GM21786 (cell line): ENCODE data around the gene TUG1.
A peak's percentile ranks its signal among the peaks of the same experiment; 100 is the strongest.

ENCODE experiments used
- ATAC-seq: cut with Tn5 transposase; IDR thresholded peaks from one replicate; pipeline ENCODE4 v1.9.1; 2021; ENCODE audit not compliant: unreplicated experiment

The TUG1 gene

GRCh38 chr22:30968924-30969531 is at the start of gene TUG1:
Gene TUG1 (plus strand): TSS chr22:30969265.
- ATAC-seq = peak; percentile 87

DNA sequence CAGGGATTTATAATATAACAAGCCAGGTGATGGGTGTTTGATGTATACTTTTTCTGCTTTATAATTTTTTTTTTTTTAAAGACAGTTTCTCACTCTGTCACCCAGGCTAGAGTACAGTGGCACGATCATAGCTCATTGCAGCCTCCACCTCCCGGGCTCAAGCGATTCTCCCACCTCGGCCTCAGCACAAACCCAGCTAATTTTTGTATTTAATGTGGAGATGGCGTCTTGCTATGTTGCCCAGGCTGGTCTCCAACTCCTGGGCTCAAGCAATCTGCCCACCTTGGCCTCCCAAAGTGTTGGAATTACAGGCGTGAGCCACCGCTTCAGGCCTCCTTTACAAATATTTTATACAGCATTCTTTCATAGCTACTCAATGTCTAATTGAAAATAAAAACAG is 49.1 kb upstream of the TUG1 start:
- ATAC-seq = no peak

DNA sequence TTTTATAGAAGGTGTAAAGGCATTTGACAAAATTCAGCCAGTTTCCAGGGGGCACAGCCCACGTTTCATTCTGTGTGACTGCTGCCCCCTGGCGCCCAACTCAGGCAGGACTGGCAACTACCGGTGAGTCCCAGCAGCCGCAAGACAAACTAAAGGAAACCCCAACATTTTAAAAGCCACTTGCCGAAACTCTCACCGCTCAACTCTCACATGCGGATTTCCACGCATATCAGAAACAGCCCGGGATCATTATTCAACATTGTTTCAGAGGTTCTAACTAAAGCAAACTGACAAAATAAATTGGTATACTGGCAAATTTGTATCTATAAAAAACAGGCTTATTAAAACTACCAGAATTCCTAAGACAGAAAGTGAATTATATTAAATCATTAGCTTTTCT is 48.7 kb upstream of the TUG1 start:
- no peak for ATAC-seq

DNA sequence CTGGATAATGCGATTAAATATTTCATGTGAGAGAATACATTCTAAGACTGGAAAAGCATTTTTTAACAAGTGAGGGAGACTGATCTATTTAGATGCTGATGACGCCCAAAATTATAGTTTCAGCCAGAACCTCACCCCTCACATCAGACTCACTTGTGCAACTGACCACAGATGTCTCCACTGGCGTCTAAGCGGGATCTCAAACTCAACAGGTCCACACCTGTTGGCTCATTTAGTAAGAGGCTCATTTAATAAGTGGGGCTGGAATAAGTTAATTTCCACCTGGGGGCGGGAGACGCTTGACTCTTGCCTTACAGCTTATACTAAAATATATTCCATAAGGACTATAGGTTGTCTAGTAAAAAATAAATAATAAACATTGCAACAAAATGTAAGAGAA is 48.0 kb upstream of the TUG1 start:
- ATAC-seq = no peak

DNA sequence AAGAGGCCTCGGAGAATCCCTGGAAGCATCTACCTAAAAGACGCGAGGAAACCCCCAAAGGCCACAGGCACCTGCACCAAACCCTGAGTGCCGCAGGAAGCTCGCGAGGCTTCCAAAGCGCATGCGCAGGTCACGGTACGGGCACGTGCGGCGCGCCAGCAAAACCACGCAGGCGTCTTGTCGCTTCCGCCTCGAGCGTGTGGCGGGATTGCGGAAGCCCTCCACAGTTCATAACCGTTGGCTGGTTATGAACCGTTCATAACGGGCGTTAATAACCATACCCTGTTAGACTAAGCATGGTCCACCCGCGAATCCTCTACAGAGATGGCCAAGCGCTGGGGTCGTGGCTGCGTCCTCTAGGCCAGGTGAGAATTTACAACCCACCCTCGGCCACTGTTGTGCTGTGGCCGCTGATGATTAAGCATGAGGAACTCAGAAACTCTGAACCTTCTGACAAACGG is 46.9 kb upstream of the TUG1 start:
- no peak for ATAC-seq

DNA sequence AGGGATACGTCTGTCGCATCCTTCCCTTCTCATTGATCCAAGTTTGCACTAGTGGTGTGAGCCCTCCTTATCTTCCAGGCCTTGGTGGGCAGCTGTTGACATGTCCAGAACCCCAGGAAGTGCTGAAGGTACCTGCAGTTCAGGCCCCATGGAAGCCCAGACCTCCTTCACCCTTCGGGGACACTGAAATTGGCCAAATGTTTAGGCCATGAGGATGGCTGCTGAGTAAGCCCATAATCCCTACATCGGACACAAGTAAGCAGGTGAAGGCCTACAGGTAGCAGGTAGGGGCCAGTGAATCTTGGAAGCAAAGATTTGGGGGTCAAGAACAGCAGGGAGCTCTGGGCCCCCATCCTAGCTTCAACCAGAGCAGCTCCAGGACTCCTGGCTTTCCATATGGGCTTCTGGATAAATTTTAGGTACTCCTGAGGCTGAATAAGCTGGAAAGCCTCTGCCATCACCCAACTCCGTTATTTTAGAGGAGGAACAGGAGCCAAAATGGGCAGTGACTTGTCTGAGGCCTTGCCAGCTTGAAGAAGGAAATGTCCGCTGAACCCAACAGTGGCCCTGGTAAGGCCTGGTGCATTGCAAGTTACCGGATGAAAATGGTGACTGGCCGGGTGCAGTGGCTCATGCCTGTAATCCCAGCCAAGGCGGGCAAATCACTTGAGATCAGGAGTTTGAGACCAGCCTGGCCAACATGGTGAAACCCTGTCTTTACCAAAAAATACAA is 45.7 kb upstream of the TUG1 start:
- no peak for ATAC-seq

- ATAC-seq = no peak
These were observed 43.4 kb upstream of the TUG1 start for GRCh38 chr22:30925667-30926066.

- no peak for ATAC-seq
These were observed 42.4 kb upstream of the TUG1 start for GRCh38 chr22:30926706-30927105.

DNA sequence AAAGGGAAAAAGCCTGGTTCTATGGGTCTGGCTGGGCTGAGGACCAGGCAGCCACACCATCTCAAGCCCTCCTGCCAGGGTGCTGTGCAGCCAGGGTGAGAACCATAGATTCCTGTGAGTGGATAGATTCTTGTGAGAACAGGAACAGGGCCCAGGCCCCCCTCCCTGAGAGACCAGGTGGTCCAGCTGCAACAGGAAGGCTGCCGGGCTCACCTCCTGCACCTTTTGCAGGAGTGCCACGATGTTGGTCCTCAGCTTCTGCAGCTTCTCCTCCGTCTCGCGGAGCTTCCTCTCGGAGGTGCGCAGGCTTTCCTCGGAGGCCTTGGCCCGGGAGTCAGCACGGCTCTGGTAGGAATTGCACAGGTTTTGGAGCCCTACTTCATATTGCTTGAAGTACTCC is 41.3 kb upstream of the TUG1 start:
- ATAC-seq = no peak

DNA sequence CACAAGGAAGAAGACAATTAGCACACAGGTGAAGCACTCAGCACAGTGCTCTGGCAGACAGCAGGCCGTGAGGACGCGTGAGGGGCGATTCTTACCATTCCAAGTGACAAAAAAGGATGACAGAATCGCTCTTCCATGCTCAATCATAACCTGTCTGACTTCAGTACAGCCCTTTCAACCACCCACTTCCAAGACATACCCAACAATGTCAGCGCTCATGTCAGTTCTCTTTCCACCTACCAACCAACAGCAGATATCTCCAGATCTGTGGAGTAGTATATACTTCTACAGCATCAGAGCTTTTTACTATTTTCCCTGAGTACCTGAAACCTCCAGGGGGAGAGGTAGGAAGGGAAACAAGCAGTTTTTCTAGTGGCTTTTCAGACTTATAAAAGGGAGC is 40.7 kb upstream of the TUG1 start:
- no peak for ATAC-seq

DNA sequence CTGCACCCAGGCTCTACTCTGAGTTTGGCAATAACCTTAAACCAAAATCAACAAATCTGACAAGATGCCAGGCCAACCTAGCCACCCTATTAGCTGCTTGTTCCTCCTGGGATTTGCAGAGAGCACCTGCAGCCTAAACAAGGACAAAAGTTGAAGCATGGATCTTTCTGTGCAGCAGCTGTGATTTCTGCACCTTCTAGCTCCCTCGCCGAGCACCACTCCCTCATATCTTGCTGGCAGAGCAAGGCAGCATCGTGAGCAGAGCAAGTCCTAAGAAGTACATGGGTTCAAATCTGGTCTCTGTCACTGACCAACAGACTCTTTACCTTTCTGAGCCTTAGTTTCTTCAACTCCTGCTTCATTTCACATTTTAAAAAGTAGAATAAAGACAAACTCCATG is 38.8 kb upstream of the TUG1 start:
- ATAC-seq = no peak

DNA sequence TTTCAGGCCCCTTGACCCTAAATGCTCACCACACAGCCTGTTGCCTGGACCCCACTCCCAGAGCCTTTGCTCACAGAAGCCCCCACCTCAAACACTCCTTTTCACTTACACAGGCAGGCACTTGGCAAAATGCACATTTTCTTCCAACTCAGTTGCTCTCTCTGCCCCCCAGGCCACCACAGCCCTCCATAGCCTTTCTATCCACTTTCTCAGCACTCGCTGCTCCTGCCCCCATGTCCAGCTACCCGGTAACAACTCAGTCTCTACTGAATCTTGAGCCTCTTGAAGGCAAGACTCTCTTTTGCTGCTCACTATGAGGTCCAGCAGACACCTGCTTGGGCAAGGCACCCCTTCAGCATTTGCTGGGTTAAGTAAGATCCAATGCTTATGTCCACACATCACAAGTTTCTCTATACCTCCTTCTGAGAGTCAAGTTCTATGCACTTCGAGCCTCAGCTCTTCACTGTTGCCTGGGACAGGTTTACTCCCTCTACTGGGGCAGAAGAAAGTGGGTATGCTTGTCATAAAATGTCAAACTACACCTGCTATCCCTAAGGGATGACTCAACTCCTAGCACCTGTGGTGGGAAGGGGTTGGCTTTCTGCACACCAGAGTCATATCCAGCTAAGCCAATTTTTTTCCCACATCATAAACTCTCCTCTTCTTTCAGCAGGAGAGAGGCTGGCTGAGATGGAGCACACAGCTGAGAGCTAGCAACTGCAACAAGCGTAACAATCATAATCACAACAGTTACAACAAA is 37.3 kb upstream of the TUG1 start:
- ATAC-seq = no peak

DNA sequence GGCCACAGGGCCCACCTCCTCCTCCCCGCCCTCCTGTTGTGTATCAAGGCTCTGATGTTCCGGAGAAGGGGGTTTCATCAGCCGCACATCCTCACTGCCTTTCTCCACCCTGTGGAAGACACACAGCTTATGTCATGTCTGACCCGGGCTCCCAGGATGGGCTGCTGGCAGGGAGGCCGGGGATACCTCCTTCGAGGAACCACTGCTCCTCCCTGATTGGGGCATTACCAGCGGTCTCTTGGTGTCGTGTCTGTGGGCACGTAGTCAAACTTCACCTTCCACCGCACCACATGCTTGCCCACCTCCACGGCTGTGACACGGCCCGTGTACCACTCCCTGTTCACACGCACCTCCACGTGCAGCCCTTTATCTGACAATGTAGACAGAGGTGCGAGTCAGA is 36.4 kb upstream of the TUG1 start:
- ATAC-seq = no peak

DNA sequence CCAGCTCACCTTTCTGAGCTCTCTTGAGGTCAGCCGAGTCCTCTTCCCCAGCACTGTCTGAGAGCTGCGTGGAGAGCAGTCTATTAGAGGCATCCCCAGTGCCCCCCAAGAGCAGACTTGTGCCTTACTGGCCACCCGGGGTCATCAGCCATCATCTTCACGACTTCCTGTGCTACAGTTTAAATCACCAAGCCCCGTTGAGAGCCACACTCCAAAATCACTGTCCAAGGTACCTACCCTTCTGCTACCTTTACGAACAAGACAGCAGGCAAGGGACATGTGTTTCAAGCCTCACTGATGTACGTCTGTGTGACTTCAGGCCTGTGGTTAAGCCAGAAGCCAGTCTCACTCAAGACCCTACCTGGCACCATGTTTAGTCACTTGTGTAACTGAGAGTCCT is 35.6 kb upstream of the TUG1 start:
- ATAC-seq = no peak

GRCh38 chr22:30934053-30934452 is 35.0 kb upstream of the TUG1 start:
- ATAC-seq = no peak

DNA sequence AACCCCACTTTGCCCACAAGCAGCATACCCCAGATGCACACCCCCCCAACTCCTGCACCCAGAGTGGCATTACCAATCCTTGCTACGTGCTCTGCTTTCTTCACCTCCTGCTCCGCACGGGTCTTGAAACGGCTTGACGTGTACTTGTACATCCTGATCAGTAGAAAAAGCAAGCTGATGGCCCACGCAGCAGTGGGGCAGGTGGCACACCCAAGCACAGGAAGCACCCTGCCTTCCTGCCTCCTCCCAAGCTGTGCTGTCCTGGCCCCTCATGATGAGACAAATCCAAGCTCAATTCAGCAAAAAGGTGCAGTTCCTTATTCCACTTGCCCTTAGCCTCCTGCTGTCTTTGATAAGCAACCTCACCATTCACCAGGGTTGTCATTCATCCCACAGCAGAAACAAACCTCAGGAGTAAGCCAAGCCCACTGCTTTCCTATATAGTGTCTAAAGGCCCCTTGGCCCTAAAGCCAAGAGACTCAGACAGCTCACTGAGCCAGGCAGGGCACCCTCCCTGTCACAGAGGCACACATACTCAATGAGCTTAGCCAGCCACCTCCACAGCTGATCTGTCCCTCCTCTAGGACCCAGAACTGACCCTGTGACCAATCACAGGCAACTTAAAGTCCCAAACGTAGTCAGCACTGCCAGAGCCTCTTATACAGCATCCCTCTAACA is 28.2 kb upstream of the TUG1 start:
- ATAC-seq = no peak

DNA sequence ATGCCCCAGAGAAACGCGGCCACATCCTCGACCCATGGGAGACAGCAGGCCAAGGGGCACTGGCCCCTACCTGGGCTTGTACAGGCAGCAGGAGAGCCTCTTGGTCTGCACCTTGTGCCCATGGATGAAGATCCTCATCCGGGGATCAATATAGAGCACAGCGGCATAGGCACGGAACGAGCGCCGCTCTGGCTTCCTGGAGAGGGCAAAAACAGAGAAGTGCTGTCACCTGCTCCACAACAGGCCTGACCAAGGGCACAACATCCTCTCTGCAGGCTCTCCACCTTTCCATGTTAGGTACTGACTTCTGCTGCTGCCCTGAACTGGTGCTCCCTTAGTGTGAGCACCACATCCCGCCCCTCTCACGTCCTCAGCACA is 27.7 kb upstream of the TUG1 start:
- ATAC-seq = no peak

DNA sequence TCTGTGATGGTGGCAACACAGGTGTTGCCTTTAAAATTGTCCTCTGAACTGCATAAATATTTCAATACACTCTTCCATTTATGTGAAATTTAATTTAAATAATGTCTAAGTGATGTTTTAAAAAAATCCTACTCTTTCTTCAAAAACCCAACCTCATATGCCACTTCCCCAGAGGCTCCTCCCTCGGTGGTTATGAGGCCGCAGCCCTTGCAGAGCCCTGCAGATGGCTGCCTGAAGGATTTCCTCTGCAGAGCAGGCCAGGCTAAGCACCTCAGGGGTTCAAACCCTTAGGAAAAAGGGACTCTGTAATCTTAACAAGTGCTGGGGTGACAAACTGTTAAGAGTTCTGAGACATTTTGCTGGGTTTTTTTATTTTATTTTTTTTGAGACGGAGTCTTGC is 25.7 kb upstream of the TUG1 start:
- ATAC-seq = no peak

- no peak for ATAC-seq
These were observed 24.1 kb upstream of the TUG1 start for GRCh38 chr22:30944986-30945385.

GRCh38 chr22:30945653-30946052 is 23.4 kb upstream of the TUG1 start:
- ATAC-seq = no peak

GRCh38 chr22:30946354-30946753 is 22.7 kb upstream of the TUG1 start:
- no peak for ATAC-seq
